Epithelial cell of proximal tubule (primary cell): ENCODE results near the gene RGS9. TPM values are rescaled to one million over a fixed set of nuclear protein-coding genes. Genes with fewer than 3 reads are reported as not detected.

ENCODE experiments used
- DNase-seq: peaks from one replicate; pipeline ENCODE4 v3.0.0-alpha.2; 2011; ENCODE audit warnings: low read depth
- H3K4me3 ChIP-seq: 2 replicates; pipeline ENCODE4 v1.5.1; 2011; ENCODE audit warnings: low read depth, mild to moderate bottlenecking, low read length
- total RNA-seq: library from RNA; depleted of rRNA; stranded (reverse); fragments of >200 nt; gene quantifications from 2 replicates; pipeline ENCODE4 v1.2.3, GENCODE V29; 2015
- TF ChIP-seq, protein P1 (sequence below): conservative IDR thresholded peaks from 2 replicates; pipeline ENCODE4 v1.5.1; 2012; ENCODE audit warnings: low read depth, mild to moderate bottlenecking, low read length

The RGS9 gene
- total RNA-seq, 1 donor from 2014 or later = 5.2 TPM

DNA sequence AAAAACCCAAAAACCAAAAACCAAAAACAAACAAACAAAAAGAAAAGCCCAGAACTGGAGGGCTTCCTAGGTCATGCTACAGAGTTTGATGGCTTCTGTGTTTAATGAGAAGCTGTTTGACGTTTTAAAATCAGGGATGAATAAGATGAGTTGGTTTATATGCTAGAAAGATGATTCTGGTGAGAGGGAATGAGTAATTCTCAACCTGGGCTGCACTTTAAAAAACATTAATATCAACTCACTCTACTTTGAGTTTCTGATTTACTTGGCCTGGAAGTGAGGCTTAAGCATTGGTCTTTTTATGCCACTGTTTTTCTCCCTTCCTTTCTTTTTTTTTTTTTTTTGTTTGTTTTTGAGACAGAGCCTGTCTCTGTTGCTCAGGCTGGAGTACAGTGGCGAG lies 5.1 kb downstream of the RGS9 start:
- TF ChIP-seq, protein P1, sequence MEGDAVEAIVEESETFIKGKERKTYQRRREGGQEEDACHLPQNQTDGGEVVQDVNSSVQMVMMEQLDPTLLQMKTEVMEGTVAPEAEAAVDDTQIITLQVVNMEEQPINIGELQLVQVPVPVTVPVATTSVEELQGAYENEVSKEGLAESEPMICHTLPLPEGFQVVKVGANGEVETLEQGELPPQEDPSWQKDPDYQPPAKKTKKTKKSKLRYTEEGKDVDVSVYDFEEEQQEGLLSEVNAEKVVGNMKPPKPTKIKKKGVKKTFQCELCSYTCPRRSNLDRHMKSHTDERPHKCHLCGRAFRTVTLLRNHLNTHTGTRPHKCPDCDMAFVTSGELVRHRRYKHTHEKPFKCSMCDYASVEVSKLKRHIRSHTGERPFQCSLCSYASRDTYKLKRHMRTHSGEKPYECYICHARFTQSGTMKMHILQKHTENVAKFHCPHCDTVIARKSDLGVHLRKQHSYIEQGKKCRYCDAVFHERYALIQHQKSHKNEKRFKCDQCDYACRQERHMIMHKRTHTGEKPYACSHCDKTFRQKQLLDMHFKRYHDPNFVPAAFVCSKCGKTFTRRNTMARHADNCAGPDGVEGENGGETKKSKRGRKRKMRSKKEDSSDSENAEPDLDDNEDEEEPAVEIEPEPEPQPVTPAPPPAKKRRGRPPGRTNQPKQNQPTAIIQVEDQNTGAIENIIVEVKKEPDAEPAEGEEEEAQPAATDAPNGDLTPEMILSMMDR = no peak
- DNase-seq = no peak
- no peak overlapping the region for H3K4me3 ChIP-seq

- TF ChIP-seq, protein P1 = no peak
- no peak overlapping the region for H3K4me3 ChIP-seq
- DNase-seq = no peak
These were observed 6.9 kb downstream of the RGS9 start for GRCh38 chr17:65143889-65144604.

DNA sequence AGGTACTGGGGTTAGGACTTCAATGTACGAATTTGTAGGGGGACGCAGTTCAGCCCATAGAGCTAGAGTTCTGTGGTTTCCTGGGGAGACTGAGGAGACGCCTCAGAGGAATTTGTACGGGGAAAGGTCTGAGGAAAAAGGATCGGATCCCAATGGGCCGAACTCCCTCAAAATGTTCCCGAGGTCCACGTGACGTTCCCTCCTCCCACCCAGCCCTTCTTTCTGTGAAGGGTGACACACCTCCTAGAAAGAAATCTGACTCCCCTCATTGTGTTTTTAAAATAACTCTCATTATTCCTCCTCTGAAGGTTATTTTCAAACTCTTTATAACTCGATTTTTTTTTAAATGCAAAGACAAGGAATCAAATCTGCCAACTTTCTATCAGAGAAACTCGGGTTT lies 8.6 kb downstream of the RGS9 start:
- H3K4me3 ChIP-seq = no peak overlapping the region
- no peak for DNase-seq
- TF ChIP-seq, protein P1 = no peak

DNA sequence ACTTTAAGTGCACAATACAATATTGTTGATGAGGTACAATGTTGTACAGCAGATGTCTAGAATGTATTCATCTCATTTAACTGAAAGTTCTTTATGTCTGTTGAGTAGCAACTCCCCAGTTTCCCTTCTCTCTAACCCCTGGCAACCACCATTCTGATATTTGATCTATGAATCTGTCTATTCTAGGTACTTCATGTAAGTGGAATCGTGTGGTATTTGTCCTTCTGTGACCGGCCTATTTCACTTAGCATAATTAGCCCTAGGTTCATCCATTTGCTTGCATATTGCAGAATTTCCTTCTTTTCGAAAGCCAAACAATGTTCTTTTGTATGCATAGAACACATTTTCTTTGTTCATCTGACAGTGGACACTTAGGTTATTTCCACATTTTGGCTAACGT lies 10.8 kb downstream of the RGS9 start:
- TF ChIP-seq, protein P1 = no peak
- DNase-seq = no peak
- no peak overlapping the region for H3K4me3 ChIP-seq

- TF ChIP-seq, protein P1 = no peak
- DNase-seq = peak; percentile 67
These were observed 17.8 kb downstream of the RGS9 start for GRCh38 chr17:65154770-65155589.

GRCh38 chr17:65155622-65156021 lies 18.5 kb downstream of the RGS9 start:
- H3K4me3 ChIP-seq = no peak overlapping the region
- TF ChIP-seq, protein P1 = no peak
- no peak for DNase-seq

More at GRCh38 chr17:65154770-65155589, 17.8 kb downstream of the RGS9 start:
- no peak overlapping the region for H3K4me3 ChIP-seq
